BJ (cell line): ENCODE results near the gene ZNF507. TPM values are rescaled to one million over a fixed set of nuclear protein-coding genes. Genes with fewer than 3 reads are reported as not detected.
"Not testable (repeated sequence)": the region's sequence is repeated elsewhere in the genome, so short reads cannot be mapped to it uniquely, and the experiment has no call there.

ENCODE experiments used
- CTCF ChIA-PET: fragments of 350-600 bp; formaldehyde crosslinking; extraction: SDS; loops from one replicate; lab custom pipeline; 2021; ENCODE audit warnings: antibody characterized with exemption, inconsistent platforms; lab: Yijun Ruan, JAX
- POLR2A ChIA-PET: fragments of 300-600 bp; sonication (Branson Sonifier 250); formaldehyde crosslinking; extraction: SDS; loops from one replicate; lab custom pipeline; 2021; ENCODE audit warnings: antibody characterized with exemption; lab: Charles Lee
- DNase-seq: peaks from one replicate; pipeline ENCODE4 v3.0.0-alpha.2; 2011; ENCODE audit warnings: low read depth
- H3K27me3 ChIP-seq: 2 replicates; pipeline ENCODE4 v1.6.0; 2011; ENCODE audit warnings: low read length; ENCODE audit not compliant: control insufficient read depth, insufficient read depth
- H3K36me3 ChIP-seq: 2 replicates; pipeline ENCODE4 v1.5.1; 2011; ENCODE audit warnings: low read length; ENCODE audit not compliant: control insufficient read depth, insufficient read depth
- H3K4me3 ChIP-seq: 2 replicates; pipeline ENCODE4 v1.5.1; 2011; ENCODE audit warnings: low read depth, mild to moderate bottlenecking, control low read depth, low read length
- polyA plus RNA-seq: library from polyadenylated mRNA; depleted of rRNA; stranded (reverse); fragments of >200 nt; gene quantifications from 2 replicates; pipeline ENCODE4 v1.2.3, GENCODE V29; 2011
- TF ChIP-seq, protein P1 (sequence below): IDR thresholded peaks from 2 replicates; pipeline ENCODE4 v1.5.1; 2011; ENCODE audit warnings: low read depth, mild to moderate bottlenecking, control low read depth, inconsistent platforms, low read length, moderate library complexity; ENCODE audit not compliant: insufficient read depth

Gene ZNF507
- polyA plus RNA-seq, 1 experiment = 6.7 TPM

DNA sequence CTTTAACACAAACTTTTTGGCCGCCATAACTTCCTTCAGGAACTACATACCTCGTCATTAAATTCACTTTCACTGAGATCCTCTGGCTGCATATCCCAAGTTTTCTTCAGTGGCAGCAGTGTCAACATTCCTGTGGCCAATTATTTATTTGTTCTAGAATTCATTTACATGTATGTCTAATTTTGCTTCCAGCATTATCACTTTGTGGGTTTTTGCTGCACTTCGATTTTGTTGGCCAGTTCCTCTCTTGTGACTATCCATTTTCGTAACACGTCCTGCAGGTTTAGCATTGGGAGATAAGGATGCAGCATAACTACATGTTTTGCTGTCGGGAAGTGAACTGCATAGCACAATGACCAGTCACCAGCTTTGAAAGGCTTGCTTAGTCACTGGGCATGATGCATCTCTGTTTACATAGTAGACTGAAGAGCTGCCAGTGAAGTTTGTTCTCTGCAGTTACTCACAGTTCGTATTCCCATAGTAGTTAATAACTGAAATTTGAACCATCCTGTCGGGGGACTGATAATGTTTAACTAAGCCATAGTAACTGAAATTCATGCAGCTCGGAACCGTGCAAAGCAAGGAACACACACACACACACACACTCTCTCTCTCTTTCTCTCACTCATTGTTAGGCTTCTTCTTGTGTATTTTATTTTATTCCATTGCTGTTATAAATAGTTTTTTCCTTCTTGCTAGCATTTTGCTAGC is 28.3 kb downstream of the ZNF507 start:
- H3K4me3 ChIP-seq = no peak overlapping the region
- no peaks in the 10 kb centered on the region for H3K27me3 ChIP-seq
- no peaks in the 10 kb centered on the region; the same call in 1 of the 2 replicates for H3K36me3 ChIP-seq
- TF ChIP-seq, protein P1, sequence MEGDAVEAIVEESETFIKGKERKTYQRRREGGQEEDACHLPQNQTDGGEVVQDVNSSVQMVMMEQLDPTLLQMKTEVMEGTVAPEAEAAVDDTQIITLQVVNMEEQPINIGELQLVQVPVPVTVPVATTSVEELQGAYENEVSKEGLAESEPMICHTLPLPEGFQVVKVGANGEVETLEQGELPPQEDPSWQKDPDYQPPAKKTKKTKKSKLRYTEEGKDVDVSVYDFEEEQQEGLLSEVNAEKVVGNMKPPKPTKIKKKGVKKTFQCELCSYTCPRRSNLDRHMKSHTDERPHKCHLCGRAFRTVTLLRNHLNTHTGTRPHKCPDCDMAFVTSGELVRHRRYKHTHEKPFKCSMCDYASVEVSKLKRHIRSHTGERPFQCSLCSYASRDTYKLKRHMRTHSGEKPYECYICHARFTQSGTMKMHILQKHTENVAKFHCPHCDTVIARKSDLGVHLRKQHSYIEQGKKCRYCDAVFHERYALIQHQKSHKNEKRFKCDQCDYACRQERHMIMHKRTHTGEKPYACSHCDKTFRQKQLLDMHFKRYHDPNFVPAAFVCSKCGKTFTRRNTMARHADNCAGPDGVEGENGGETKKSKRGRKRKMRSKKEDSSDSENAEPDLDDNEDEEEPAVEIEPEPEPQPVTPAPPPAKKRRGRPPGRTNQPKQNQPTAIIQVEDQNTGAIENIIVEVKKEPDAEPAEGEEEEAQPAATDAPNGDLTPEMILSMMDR = no peak
- ChIA-PET CTCF (interaction anchor here (0.7 to 1.8 kb wide), 2 partner anchors 16 to 35 kb away, joined by 3 to 6 read pairs; no protein-coding TSS in a partner anchor), POLR2A (interaction anchor here (0.7 kb wide), 1 partner anchor 32 kb away, joined by 4 read pairs; the partner anchor contains the start of gene DPY19L3)
- peak; percentile 94 for DNase-seq

DNA sequence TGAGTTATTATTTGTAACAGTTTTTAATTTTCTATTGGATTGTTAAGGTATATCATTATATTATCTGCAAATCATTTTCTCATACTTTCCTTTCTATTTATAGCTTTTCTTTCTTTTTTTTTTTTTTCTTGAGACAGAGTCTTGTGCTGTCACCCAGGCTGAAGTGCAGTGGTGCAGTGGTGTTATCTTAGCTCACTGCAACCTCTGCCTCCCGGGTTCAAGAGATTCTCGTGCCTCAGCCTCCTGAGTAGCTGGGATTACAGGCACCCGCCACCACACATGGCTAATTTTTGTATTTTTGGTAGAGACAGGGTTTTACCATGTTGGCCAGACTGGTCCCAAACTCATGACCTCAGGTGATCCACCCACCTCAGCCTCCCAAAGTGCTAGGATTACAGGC is 29.0 kb downstream of the ZNF507 start:
- DNase-seq, POLR2A ChIA-PET, H3K36me3 ChIP-seq, H3K27me3 ChIP-seq, H3K4me3 ChIP-seq: not testable (repeated sequence)
- CTCF ChIA-PET = interaction anchor here (0.7 to 1.8 kb wide), 3 partner anchors 10 to 36 kb away, joined by 3 to 6 read pairs (median 5); no protein-coding TSS in a partner anchor

DNA sequence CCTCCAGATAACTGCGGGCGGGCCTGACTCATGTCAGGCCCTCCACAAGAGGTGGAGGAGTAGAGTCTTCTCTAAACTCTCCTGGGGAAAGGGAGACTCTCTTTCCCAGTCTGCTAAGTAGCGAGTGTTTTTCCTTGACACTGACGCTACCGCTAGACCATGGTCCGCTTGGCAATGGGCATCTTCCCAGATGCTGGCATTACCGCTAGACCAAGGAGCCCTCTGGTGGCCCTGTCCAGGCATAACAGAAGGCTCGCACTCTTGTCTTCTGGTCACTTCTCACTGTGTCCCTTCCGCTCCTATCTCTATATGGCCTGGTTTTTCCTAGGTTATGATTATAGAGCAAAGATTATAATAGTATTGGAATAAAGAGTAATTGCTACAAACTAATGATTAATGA is 31.7 kb downstream of the ZNF507 start:
- CTCF ChIA-PET = interaction anchor here (1.3 kb wide), 1 partner anchor 37 kb away, joined by 3 read pairs; no protein-coding TSS in a partner anchor
- POLR2A ChIA-PET, DNase-seq: not testable (repeated sequence)

DNA sequence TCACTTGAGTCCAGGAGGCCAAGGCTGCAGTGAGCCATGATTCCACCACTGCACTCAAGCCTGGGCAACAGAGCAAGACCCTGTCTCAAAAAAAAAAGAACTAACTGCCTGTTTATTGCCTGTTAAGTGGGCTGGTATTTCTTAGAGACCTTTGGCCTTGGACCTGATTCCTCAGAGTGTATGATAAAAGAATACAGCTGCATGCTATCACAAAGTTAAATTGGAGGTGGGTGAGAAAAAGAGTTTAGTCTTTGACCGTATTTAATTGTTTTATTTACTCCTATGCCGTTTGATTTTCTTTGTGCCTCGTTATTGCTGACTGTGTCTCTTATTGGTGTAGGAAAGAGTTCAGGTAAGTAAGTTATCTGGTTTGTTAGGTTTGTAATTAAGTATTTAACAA is 34.9 kb downstream of the ZNF507 start:
- Histone ChIP-seq H3K36me3 (no peaks in the 10 kb centered on the region; the same call in none of the 2 replicates), H3K27me3 (no peaks in the 10 kb centered on the region), H3K4me3 (no peak overlapping the region)
- POLR2A ChIA-PET = no interaction called here
- CTCF ChIA-PET = interaction anchor here (0.7 kb wide), 1 partner anchor 61 kb away, joined by 3 read pairs; no protein-coding TSS in a partner anchor
- no peak for DNase-seq
- TF ChIP-seq, protein P1 = no peak

More for the DNA sequence above, 31.7 kb downstream of the ZNF507 start:
- TF ChIP-seq, protein P1 = peak; percentile 33
- not testable (repeated sequence) for H3K4me3 ChIP-seq, H3K36me3 ChIP-seq, H3K27me3 ChIP-seq

DNA sequence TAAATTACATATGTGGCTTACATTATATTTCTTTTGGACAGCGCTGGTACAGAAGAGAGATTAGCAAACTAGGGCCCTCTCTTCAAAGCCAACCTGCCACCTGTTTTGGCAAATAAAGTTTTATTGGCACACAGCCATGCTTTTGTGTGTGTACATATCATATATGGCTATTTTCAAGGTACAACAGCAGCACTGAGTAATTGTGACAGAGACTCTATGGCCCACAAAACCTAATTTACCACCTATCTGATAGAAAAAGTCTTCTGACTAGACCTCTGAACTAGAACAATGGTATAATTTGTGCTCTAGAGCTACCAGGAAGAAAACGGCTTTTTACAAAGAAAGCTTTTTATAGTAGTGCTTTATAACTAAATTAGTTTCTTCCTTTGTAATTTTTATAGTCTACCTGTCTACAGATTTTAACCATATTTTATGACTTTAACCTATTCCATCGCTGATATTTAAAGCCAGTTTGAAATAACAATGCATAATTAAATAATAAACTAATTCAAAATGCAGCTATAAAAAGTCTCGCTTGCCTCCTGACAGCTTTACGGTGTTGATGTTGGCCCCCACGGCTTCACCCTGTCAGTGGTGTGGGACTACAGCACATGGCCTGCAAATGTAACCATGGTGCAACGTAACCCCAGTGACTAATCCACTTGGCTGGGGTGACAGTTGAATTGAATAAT is 42.4 kb downstream of the ZNF507 start:
- TF ChIP-seq, protein P1 = no peak
- Histone ChIP-seq H3K36me3 (no peaks in the 10 kb centered on the region), H3K4me3 (no peak overlapping the region), H3K27me3 (no peaks in the 10 kb centered on the region)
- ChIA-PET POLR2A (no interaction called here), CTCF (interaction anchor here (1.2 to 1.5 kb wide), 4 partner anchors 10 to 44 kb away, joined by 3 to 6 read pairs (median 3); partner anchors contain the start of gene ZNF507)
- DNase-seq = no peak
